MCF 10A (cell line): Measurements from ENCODE around the gene SNX21. TPM values are rescaled to one million over a fixed set of nuclear protein-coding genes. Genes with fewer than 3 reads are reported as not detected.

Experiments
- BruUV-seq: library from RNA; stranded (reverse); fragments of 400-500 nt; replicated peaks from 2 replicates; lab custom pipeline; 2021; lab: Mats Ljungman, UMichigan
- CTCF ChIA-PET: fragments of 300-600 bp; sonication (Branson Sonifier 250); formaldehyde crosslinking; extraction: SDS; loops from one replicate; lab custom pipeline; 2021; ENCODE audit warnings: antibody characterized with exemption, inconsistent platforms; lab: Yijun Ruan, JAX
- POLR2A ChIA-PET: fragments of 300-600, 350-650 bp; sonication (Branson Sonifier 250); formaldehyde crosslinking; extraction: SDS; loops from one replicate; lab custom pipeline; 2020; ENCODE audit warnings: antibody characterized with exemption, inconsistent platforms; lab: Yijun Ruan, JAX
- DNase-seq: peaks from one replicate; pipeline ENCODE4 v3.0.0-alpha.2; 2018; ENCODE audit not compliant: unreplicated experiment
- H3K27ac Mint-ChIP-seq: one replicate; pipeline ENCODE4 v1.8.0; 2022; ENCODE audit warnings: mild to moderate bottlenecking, low read depth, mixed read lengths; ENCODE audit not compliant: unreplicated experiment
- H3K27me3 Mint-ChIP-seq: one replicate; pipeline ENCODE4 v1.8.0; 2022; ENCODE audit warnings: mixed read lengths; ENCODE audit not compliant: insufficient read depth, unreplicated experiment
- H3K36me3 Mint-ChIP-seq: one replicate; pipeline ENCODE4 v1.8.0; 2022; ENCODE audit warnings: mild to moderate bottlenecking, moderate library complexity, mixed read lengths; ENCODE audit not compliant: insufficient read depth, unreplicated experiment
- H3K4me1 Mint-ChIP-seq: one replicate; pipeline ENCODE4 v1.8.0; 2022; ENCODE audit warnings: mixed read lengths; ENCODE audit not compliant: insufficient read depth, unreplicated experiment
- H3K4me3 Mint-ChIP-seq: one replicate; pipeline ENCODE4 v1.8.0; 2022; ENCODE audit warnings: mild to moderate bottlenecking, moderate library complexity, mixed read lengths; ENCODE audit not compliant: unreplicated experiment
- H3K9me3 Mint-ChIP-seq: one replicate; pipeline ENCODE4 v1.8.0; 2022; ENCODE audit warnings: mixed read lengths; ENCODE audit not compliant: unreplicated experiment
- CTCF ChIP-seq: fragments of 200-600 bp; IDR thresholded peaks from one replicate; pipeline ENCODE4 v1.8.0; 2022; ENCODE audit warnings: antibody characterized with exemption, mild to moderate bottlenecking; ENCODE audit not compliant: unreplicated experiment
- intact Hi-C: fragments of 100-400 bp; cut with micrococcal nuclease; formaldehyde crosslinking; loops from 2 replicates; pipeline ENCODE4 v1.14.1; 2022
- total RNA-seq: library from RNA; stranded (reverse); gene quantifications from 2 replicates; pipeline ENCODE4 v1.2.3, GENCODE V29; 2022

SNX21 gene
- total RNA-seq, 1 experiment from 2014 or later, result 8.5 TPM

- Mint-ChIP-seq H3K27ac (no peak overlapping the region), H3K27me3 (no peaks in the 10 kb centered on the region), H3K4me1 (no peaks in the 10 kb centered on the region), H3K9me3 (no peaks in the 10 kb centered on the region), H3K4me3 (no peak overlapping the region), H3K36me3 (peaks cover 36% of the 10 kb centered on the region)
- CTCF ChIA-PET, result interaction anchor here (1.7 kb wide), 1 partner anchor 12 kb away, joined by 4 read pairs; no protein-coding TSS in a partner anchor
- POLR2A ChIA-PET, result interaction anchor here (0.5 to 1.2 kb wide), 3 partner anchors 8 to 352 kb away, joined by 3 to 4 read pairs (median 3); partner anchors contain the start of gene SNX21
- intact Hi-C loops, result no loop called here
- DNase-seq, result no peak
- BruUV-seq, result no TSS peak
- TF ChIP-seq CTCF, result no peak
Measured at GRCh38 chr20:45850926-45851325, 17.3 kb downstream of the SNX21 start.

- Mint-ChIP-seq H3K36me3 (peaks cover 30% of the 10 kb centered on the region), H3K9me3 (no peaks in the 10 kb centered on the region), H3K4me3 (no peak overlapping the region), H3K4me1 (no peaks in the 10 kb centered on the region), H3K27me3 (no peaks in the 10 kb centered on the region), H3K27ac (no peak overlapping the region)
- ChIA-PET CTCF (interaction anchor here (0.6 to 1.7 kb wide), 2 partner anchors 12 to 63 kb away, joined by 3 to 4 read pairs; no protein-coding TSS in a partner anchor), POLR2A (interaction anchor here (1.0 to 1.2 kb wide), 2 partner anchors 9 to 18 kb away, joined by 3 to 4 read pairs; partner anchors contain the start of gene SNX21)
- TF ChIP-seq CTCF, result no peak
- intact Hi-C loops, result no loop called here
- no peak for DNase-seq
- BruUV-seq, result no TSS peak
Measured at GRCh38 chr20:45851501-45851900, 17.9 kb downstream of the SNX21 start.

- no peaks in the 10 kb centered on the region for H3K4me1 Mint-ChIP-seq
- TF ChIP-seq CTCF, result no peak
- H3K27me3 Mint-ChIP-seq, result no peaks in the 10 kb centered on the region
- CTCF ChIA-PET, result interaction anchor here (0.6 to 1.8 kb wide), 8 partner anchors 14 to 135 kb away, joined by 3 to 6 read pairs (median 3); no protein-coding TSS in a partner anchor
- H3K27ac Mint-ChIP-seq, result no peak overlapping the region
- no peak for DNase-seq
- H3K9me3 Mint-ChIP-seq, result no peaks in the 10 kb centered on the region
- H3K4me3 Mint-ChIP-seq, result no peak overlapping the region
- no TSS peak for BruUV-seq
- POLR2A ChIA-PET, result interaction anchor here (0.7 to 1.7 kb wide), 4 partner anchors 16 to 183 kb away, joined by 3 to 8 read pairs (median 6); partner anchors contain the start of genes PCIF1 and ZSWIM1
- peaks cover 34% of the 10 kb centered on the region for H3K36me3 Mint-ChIP-seq
- intact Hi-C loops, result no loop called here
Measured at GRCh38 chr20:45852326-45852725, 18.7 kb downstream of the SNX21 start.

GRCh38 chr20:45853484-45853883 is 19.9 kb downstream of the SNX21 start:
- Mint-ChIP-seq H3K27me3 (no peaks in the 10 kb centered on the region), H3K9me3 (no peaks in the 10 kb centered on the region), H3K36me3 (peaks cover 30% of the 10 kb centered on the region), H3K27ac (peak overlapping the region; percentile 12), H3K4me3 (no peak overlapping the region), H3K4me1 (no peaks in the 10 kb centered on the region)
- intact Hi-C loops, result no loop called here
- POLR2A ChIA-PET, result interaction anchor here (0.6 to 1.7 kb wide), 3 partner anchors 21 to 41 kb away, joined by 3 to 8 read pairs (median 3); partner anchors contain the start of gene ZSWIM1
- no TSS peak for BruUV-seq
- DNase-seq, result no peak
- CTCF ChIA-PET, result interaction anchor here (1.8 to 1.9 kb wide), 2 partner anchors 55 to 109 kb away, joined by 6 to 7 read pairs; no protein-coding TSS in a partner anchor
- no peak for TF ChIP-seq CTCF
